Esophagus squamous epithelium (tissue), 4 donors: ENCODE results near the gene DAGLB.
"Not testable (repeated sequence)": the region's sequence is repeated elsewhere in the genome, so short reads cannot be mapped to it uniquely, and the experiment has no call there.

Experiments used
- POLR2A ChIP-seq, 4 donors: fragments of 450-650 bp; IDR thresholded peaks; one replicate each; pipeline ENCODE4 v1.6.1; 2017; ENCODE audit warnings: antibody characterized with exemption in 4 of 4, mild to moderate bottlenecking in 4 of 4, moderate library complexity in 3 of 4
- TF ChIP-seq, protein P1 (sequence below), 6 experiments: fragments of 450-650 bp in 4 of 6; fragments of 200-600 bp in 2 of 6; sonication (generic) in 2 of 6; IDR thresholded peaks; one replicate each; pipeline ENCODE4 v1.5.1; 2016 to 2019; ENCODE audit warnings: antibody characterized with exemption in 6 of 6, mild to moderate bottlenecking in 4 of 6, moderate library complexity in 4 of 6

DNA sequence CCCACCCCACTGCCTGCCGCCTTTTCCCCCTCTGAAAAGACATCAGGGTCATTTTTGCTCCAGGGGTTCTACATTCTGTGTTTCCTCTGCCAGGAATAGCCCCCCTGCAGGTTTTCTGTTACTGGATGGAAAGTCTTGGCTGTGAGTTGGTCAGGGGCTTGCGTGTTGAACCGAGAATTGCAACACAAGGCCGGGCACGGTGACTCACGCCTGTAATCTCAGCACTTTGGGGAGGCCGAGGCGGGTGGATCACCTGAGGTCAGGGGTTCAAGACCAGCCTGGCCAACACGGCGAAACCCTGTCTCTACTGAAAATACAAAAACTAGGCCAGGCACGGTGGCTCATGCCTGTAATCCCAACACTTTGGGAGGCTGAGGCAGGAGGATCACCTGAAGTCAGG is 2.1 kb upstream of the DAGLB start:
- TF ChIP-seq, protein P1, sequence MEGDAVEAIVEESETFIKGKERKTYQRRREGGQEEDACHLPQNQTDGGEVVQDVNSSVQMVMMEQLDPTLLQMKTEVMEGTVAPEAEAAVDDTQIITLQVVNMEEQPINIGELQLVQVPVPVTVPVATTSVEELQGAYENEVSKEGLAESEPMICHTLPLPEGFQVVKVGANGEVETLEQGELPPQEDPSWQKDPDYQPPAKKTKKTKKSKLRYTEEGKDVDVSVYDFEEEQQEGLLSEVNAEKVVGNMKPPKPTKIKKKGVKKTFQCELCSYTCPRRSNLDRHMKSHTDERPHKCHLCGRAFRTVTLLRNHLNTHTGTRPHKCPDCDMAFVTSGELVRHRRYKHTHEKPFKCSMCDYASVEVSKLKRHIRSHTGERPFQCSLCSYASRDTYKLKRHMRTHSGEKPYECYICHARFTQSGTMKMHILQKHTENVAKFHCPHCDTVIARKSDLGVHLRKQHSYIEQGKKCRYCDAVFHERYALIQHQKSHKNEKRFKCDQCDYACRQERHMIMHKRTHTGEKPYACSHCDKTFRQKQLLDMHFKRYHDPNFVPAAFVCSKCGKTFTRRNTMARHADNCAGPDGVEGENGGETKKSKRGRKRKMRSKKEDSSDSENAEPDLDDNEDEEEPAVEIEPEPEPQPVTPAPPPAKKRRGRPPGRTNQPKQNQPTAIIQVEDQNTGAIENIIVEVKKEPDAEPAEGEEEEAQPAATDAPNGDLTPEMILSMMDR (IDR thresholded peaks at IDR 0.05): not testable (repeated sequence)
- not testable (repeated sequence) for TF ChIP-seq POLR2A (IDR thresholded peaks at IDR 0.05)
